Keratinocyte (primary cell): ENCODE results near the gene CREM. TPM values are rescaled to one million over a fixed set of nuclear protein-coding genes. Genes with fewer than 3 reads are reported as not detected.

Source experiments
- DNase-seq: peaks from one replicate; pipeline ENCODE4 v3.0.0-alpha.2; 2011; ENCODE audit warnings: low read depth, missing footprints, low spot score
- FAIRE-seq: peaks from 2 replicates; lab custom pipeline; 2011; peaks lifted over from hg19 to GRCh38; lab: Jason Lieb, UNC
- H2AFZ ChIP-seq: 2 replicates; pipeline ENCODE4 v1.6.0; 2012; ENCODE audit warnings: low read length, control low read depth, inconsistent platforms; ENCODE audit not compliant: control insufficient read depth
- H3K27ac ChIP-seq: 2 replicates; pipeline ENCODE4 v1.5.1; 2011; ENCODE audit warnings: low read length; ENCODE audit not compliant: control insufficient read depth, insufficient read depth
- H3K27me3 ChIP-seq: 3 replicates; pipeline ENCODE4 v1.6.0; 2011; ENCODE audit warnings: low read length; ENCODE audit not compliant: control insufficient read depth, insufficient read depth; ENCODE audit errors: extremely low read depth
- H3K36me3 ChIP-seq, 2 experiments: 2 replicates in 1 of 2; 3 replicates in 1 of 2; pipeline ENCODE4 v1.5.1; 2011; ENCODE audit warnings: low read length in 2 of 2, mild to moderate bottlenecking in 1 of 2; ENCODE audit not compliant: control insufficient read depth in 2 of 2, insufficient read depth in 2 of 2; ENCODE audit errors: extremely low read depth in 1 of 2
- H3K4me1 ChIP-seq: 3 replicates; pipeline ENCODE4 v1.5.1; 2011; ENCODE audit warnings: low read length; ENCODE audit not compliant: control insufficient read depth, insufficient read depth; ENCODE audit errors: extremely low read depth
- H3K4me2 ChIP-seq: 3 replicates; pipeline ENCODE4 v1.6.0; 2011; ENCODE audit warnings: low read depth, low read length; ENCODE audit not compliant: control insufficient read depth, insufficient read depth; ENCODE audit errors: extremely low read depth
- H3K4me3 ChIP-seq, 3 experiments: fragments of 200-600 bp in 1 of 3; sonication (generic) in 1 of 3; 2 replicates in 2 of 3; 3 replicates in 1 of 3; pipeline ENCODE4 v1.5.1; 2011 to 2016; ENCODE audit warnings: low read length in 3 of 3, mild to moderate bottlenecking in 3 of 3, control low read depth in 2 of 3, inconsistent platforms in 1 of 3, low read depth in 1 of 3, mixed read lengths in 1 of 3, mixed run types in 1 of 3, moderate library complexity in 1 of 3; ENCODE audit not compliant: control insufficient read depth in 2 of 3, insufficient read depth in 2 of 3; ENCODE audit errors: extremely low read depth in 1 of 3
- H3K79me2 ChIP-seq: 2 replicates; pipeline ENCODE4 v1.6.0; 2012; ENCODE audit warnings: low read length; ENCODE audit not compliant: control insufficient read depth, insufficient read depth
- H3K9ac ChIP-seq: 3 replicates; pipeline ENCODE4 v1.6.0; 2011; ENCODE audit warnings: low read length; ENCODE audit not compliant: control insufficient read depth, insufficient read depth; ENCODE audit errors: extremely low read depth
- H3K9me1 ChIP-seq: 3 replicates; pipeline ENCODE4 v1.6.0; 2011; ENCODE audit warnings: low read length; ENCODE audit not compliant: control insufficient read depth, insufficient read depth; ENCODE audit errors: extremely low read depth
- H3K9me3 ChIP-seq: 2 replicates; pipeline ENCODE4 v1.5.1; 2012; ENCODE audit warnings: low read depth, low read length; ENCODE audit not compliant: control insufficient read depth
- H4K20me1 ChIP-seq: 3 replicates; pipeline ENCODE4 v1.6.0; 2011; ENCODE audit warnings: low read length; ENCODE audit not compliant: control insufficient read depth, insufficient read depth; ENCODE audit errors: extremely low read depth
- EZH2 ChIP-seq: IDR thresholded peaks from one replicate; pipeline ENCODE4 v1.6.1; 2012; ENCODE audit warnings: inconsistent platforms, mild to moderate bottlenecking, low read length, moderate library complexity
- dilution Hi-C: fragments of 300-500 bp; cut with MboI; formaldehyde crosslinking; loops from one replicate; pipeline ENCODE4 v1.7.0; 2020; ENCODE audit warnings: low sequenced_read_pairs; ENCODE audit not compliant: extremely low pct_ligation_motif_present
- polyA plus RNA-seq, 5 experiments: library from polyadenylated mRNA; depleted of rRNA in 3 of 5; stranded (reverse) in 3 of 5; stranded (forward) in 1 of 5; unstranded in 1 of 5; fragments of >200 nt; gene quantifications; 1 replicate in 1 of 5; 2 replicates in 3 of 5; 3 replicates in 1 of 5; pipeline versions ENCODE4 v1.2.1 to v1.2.3, GENCODE V29; 2011 to 2012; ENCODE audit warnings: missing spikeins in 2 of 5, low read depth in 1 of 5, low replicate concordance in 1 of 5
- TF ChIP-seq, protein P1 (sequence below), 3 experiments: IDR thresholded peaks in 1 of 3; conservative IDR thresholded peaks in 1 of 3; optimal IDR thresholded peaks in 1 of 3; 2 replicates in 2 of 3; 3 replicates in 1 of 3; pipeline versions ENCODE3 to v1.5.1; 2011; ENCODE audit warnings: low read length in 3 of 3, mild to moderate bottlenecking in 3 of 3, moderate library complexity in 2 of 3, control low read depth in 1 of 3, inconsistent platforms in 1 of 3; ENCODE audit not compliant: insufficient read depth in 2 of 3; ENCODE audit errors: extremely low read depth in 1 of 3

Gene CREM
- polyA plus RNA-seq, 1 donor (not counting 4 experiments of a cell fraction or from before 2014, with no cell fraction given), result 23.3 TPM

DNA sequence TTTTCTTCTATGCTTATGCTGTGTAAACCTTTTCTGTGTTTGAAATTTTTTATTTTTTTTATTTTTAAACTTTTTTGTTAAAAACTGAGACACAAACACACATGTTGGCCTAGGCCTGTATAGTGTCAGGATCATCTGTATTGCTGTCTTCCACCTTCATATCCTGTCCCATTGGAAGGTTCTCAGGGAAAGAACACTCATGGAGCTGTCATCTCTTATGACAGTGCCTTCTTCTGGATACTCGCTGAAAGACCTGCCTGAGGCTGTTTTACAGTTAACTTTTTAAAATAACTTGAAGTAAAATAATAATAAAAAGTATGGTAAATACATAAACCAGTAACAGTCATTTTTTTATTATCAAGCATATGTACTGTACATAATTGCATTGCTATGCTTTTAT lies 34.1 kb downstream of the CREM start:
- dilution Hi-C loops, result no loop called here
- Histone ChIP-seq H3K27me3 (no peaks in the 10 kb centered on the region), H3K79me2 (no peaks in the 10 kb centered on the region), H3K9me1 (no peaks in the 10 kb centered on the region), H3K4me3 (no peak overlapping the region), H3K4me1 (no peaks in the 10 kb centered on the region), H3K4me2 (no peak overlapping the region), H3K9me3 (no peaks in the 10 kb centered on the region), H3K9ac (no peak overlapping the region), H2AFZ (no peak overlapping the region), H4K20me1 (no peaks in the 10 kb centered on the region), H3K36me3 (no peaks in the 10 kb centered on the region), H3K27ac (no peak overlapping the region)
- TF ChIP-seq EZH2, result no peak
- TF ChIP-seq, protein P1, sequence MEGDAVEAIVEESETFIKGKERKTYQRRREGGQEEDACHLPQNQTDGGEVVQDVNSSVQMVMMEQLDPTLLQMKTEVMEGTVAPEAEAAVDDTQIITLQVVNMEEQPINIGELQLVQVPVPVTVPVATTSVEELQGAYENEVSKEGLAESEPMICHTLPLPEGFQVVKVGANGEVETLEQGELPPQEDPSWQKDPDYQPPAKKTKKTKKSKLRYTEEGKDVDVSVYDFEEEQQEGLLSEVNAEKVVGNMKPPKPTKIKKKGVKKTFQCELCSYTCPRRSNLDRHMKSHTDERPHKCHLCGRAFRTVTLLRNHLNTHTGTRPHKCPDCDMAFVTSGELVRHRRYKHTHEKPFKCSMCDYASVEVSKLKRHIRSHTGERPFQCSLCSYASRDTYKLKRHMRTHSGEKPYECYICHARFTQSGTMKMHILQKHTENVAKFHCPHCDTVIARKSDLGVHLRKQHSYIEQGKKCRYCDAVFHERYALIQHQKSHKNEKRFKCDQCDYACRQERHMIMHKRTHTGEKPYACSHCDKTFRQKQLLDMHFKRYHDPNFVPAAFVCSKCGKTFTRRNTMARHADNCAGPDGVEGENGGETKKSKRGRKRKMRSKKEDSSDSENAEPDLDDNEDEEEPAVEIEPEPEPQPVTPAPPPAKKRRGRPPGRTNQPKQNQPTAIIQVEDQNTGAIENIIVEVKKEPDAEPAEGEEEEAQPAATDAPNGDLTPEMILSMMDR (optimal IDR thresholded peaks at IDR 0.05 in 1 of 3, IDR thresholded peaks at IDR 0.05 in 1 of 3, conservative IDR thresholded peaks at IDR 0.05 in 1 of 3; ENCODE audit: extremely low read depth in 1 of 3, insufficient read depth in 2 of 3, low read length in 3 of 3), result no peak
- no peak for DNase-seq
- no peak for FAIRE-seq

DNA sequence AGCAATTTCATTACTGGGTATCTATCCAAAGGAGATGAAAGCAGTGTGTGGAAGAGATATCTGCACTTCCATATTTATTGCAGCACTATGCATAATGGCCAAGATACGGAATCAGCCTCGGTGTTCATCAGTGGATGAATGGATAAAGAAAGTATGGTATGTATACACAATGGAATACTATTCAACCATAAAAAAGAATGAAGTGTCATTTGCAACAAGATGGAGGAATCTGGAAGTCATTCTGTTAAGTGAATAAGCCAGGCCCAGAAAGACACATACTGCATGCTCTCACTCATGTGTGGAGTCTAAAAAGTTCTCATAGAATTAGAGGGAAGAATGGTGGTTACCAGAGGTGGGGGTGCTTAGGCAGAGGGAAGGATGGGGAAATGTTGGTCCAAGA lies 35.3 kb downstream of the CREM start:
- Histone ChIP-seq H2AFZ (no peak overlapping the region), H3K9ac (no peak overlapping the region), H3K36me3 (no peaks in the 10 kb centered on the region), H3K27ac (no peak overlapping the region), H4K20me1 (no peaks in the 10 kb centered on the region), H3K4me3 (no peak overlapping the region), H3K4me1 (no peaks in the 10 kb centered on the region), H3K9me3 (no peaks in the 10 kb centered on the region), H3K79me2 (no peaks in the 10 kb centered on the region), H3K27me3 (no peaks in the 10 kb centered on the region), H3K4me2 (no peak overlapping the region), H3K9me1 (no peaks in the 10 kb centered on the region)
- TF ChIP-seq EZH2, result no peak
- TF ChIP-seq, protein P1 (optimal IDR thresholded peaks at IDR 0.05 in 1 of 3, IDR thresholded peaks at IDR 0.05 in 1 of 3, conservative IDR thresholded peaks at IDR 0.05 in 1 of 3; ENCODE audit: extremely low read depth in 1 of 3, insufficient read depth in 2 of 3, low read length in 3 of 3), result no peak
- DNase-seq, result no peak
- FAIRE-seq, result no peak
- dilution Hi-C loops, result no loop called here
